Esophagus muscularis mucosa (tissue), 4 donors: Measurements from ENCODE around the gene VSNL1. TPM values are rescaled to one million over a fixed set of nuclear protein-coding genes. Genes with fewer than 3 reads are reported as not detected.

Experiments
- DNase-seq: peaks from one replicate; pipeline ENCODE4 v3.0.0-alpha.2; 2017; ENCODE audit errors: extremely low spot score
- H3K27ac ChIP-seq, 4 donors: fragments of 200-600 bp; sonication (generic); replicated peaks in 1 of 4; 1 replicate in 3 of 4; 2 replicates in 1 of 4; pipeline ENCODE4 v1.5.1; 2016 to 2019; ENCODE audit warnings: mild to moderate bottlenecking in 1 of 4
- H3K27me3 ChIP-seq, 4 donors: fragments of 200-600 bp; sonication (generic); one replicate each; pipeline versions ENCODE4 v1.5.1 to v1.6.0; 2016 to 2019
- H3K36me3 ChIP-seq, 4 donors: fragments of 200-600 bp; sonication (generic); one replicate each; pipeline ENCODE4 v1.5.1; 2016 to 2019
- H3K4me1 ChIP-seq, 4 donors: fragments of 200-600 bp; sonication (generic); one replicate each; pipeline ENCODE4 v1.5.1; 2016 to 2019
- H3K4me3 ChIP-seq, 4 donors: fragments of 200-600 bp; sonication (generic); 1 replicate in 2 of 4; 2 replicates in 2 of 4; pipeline ENCODE4 v1.5.1; 2016 to 2019; ENCODE audit warnings: mild to moderate bottlenecking in 4 of 4, moderate library complexity in 1 of 4
- H3K9me3 ChIP-seq, 4 donors: fragments of 200-600 bp; sonication (generic); 1 replicate in 3 of 4; 2 replicates in 1 of 4; pipeline ENCODE4 v1.5.1; 2016 to 2019
- EP300 ChIP-seq: sonication (generic); formaldehyde crosslinking; IDR thresholded peaks from one replicate; pipeline ENCODE4 v1.6.1; 2017; ENCODE audit warnings: antibody characterized with exemption
- POLR2A ChIP-seq: fragments of 450-650 bp; IDR thresholded peaks from one replicate; pipeline ENCODE4 v1.6.1; 2017; ENCODE audit warnings: antibody characterized with exemption, moderate library complexity, mild to moderate bottlenecking, low read depth
- POLR2AphosphoS5 ChIP-seq, 2 donors: sonication (generic); formaldehyde crosslinking; IDR thresholded peaks; one replicate each; pipeline ENCODE4 v1.6.1; 2017; ENCODE audit warnings: antibody characterized with exemption in 2 of 2
- WGBS: methylation state at CpG from one replicate; pipeline ENCODE4 v1.1.5; 2018; 5-methylcytosine and 5-hydroxymethylcytosine counted together
- intact Hi-C: fragments of 100-400 bp; cut with DNase I; formaldehyde crosslinking; loops from one replicate; pipeline ENCODE4 v1.15.1; 2023
- total RNA-seq, 4 donors: library from RNA; depleted of rRNA; stranded (reverse); fragments of >200 nt; gene quantifications; one replicate each; pipeline versions ENCODE4 v1.1.0 to v1.2.1, GENCODE V29; 2016
- TF ChIP-seq, protein P1 (sequence below), 3 experiments: fragments of 200-600 bp in 2 of 3; fragments of 450-650 bp in 1 of 3; sonication (generic) in 2 of 3; IDR thresholded peaks; one replicate each; pipeline ENCODE4 v1.5.1; 2017 to 2019; ENCODE audit warnings: antibody characterized with exemption in 3 of 3, mild to moderate bottlenecking in 2 of 3, moderate library complexity in 1 of 3

VSNL1 gene
- total RNA-seq, 4 donors from 2014 or later, result 0.17 to 4.6 (median 2.1) TPM; not detected in 1

- Histone ChIP-seq H3K27ac (no peak overlapping the region), H3K4me1 (peaks cover 10 to 24% (median 18%) of the 10 kb centered on the region in 4 donors), H3K27me3 (no peaks in the 10 kb centered on the region), H3K9me3 (no peaks in the 10 kb centered on the region), H3K36me3 (no peaks in the 10 kb centered on the region), H3K4me3 (no peak overlapping the region)
- intact Hi-C loops, result no loop called here
- TF ChIP-seq, protein P1, sequence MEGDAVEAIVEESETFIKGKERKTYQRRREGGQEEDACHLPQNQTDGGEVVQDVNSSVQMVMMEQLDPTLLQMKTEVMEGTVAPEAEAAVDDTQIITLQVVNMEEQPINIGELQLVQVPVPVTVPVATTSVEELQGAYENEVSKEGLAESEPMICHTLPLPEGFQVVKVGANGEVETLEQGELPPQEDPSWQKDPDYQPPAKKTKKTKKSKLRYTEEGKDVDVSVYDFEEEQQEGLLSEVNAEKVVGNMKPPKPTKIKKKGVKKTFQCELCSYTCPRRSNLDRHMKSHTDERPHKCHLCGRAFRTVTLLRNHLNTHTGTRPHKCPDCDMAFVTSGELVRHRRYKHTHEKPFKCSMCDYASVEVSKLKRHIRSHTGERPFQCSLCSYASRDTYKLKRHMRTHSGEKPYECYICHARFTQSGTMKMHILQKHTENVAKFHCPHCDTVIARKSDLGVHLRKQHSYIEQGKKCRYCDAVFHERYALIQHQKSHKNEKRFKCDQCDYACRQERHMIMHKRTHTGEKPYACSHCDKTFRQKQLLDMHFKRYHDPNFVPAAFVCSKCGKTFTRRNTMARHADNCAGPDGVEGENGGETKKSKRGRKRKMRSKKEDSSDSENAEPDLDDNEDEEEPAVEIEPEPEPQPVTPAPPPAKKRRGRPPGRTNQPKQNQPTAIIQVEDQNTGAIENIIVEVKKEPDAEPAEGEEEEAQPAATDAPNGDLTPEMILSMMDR (IDR thresholded peaks at IDR 0.05), result no peak
- TF ChIP-seq POLR2AphosphoS5 (IDR thresholded peaks at IDR 0.05) (no peak), EP300 (no peak), POLR2A (no peak)
- 100% methylated on average over 1 of the region's 1 CpG for WGBS
- DNase-seq, result no peak
These were observed 75.3 kb downstream of the VSNL1 start for GRCh38 chr2:17615728-17616351.

DNA sequence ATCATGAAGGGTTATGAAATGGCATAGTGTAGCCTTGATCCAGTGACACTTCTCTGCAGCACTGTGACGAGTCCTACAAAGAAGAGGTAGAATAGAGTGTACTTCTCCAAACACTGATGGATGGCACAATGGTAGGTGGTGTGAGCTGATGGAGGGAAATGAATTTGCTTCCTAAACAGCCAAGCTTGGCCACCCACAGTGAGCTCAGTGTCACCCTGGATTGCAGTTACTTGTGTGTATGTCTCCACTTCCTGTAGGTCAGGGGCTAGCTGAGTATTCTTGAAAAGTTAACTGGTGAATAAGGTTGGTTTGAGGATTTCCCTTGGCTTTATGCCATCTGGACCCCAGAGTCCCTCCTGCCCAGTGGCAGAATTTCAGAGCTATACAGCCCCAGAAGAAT is 75.9 kb downstream of the VSNL1 start:
- H3K27me3 ChIP-seq, result no peaks in the 10 kb centered on the region
- 100% methylated on average over 1 of the region's 1 CpG for WGBS
- H3K9me3 ChIP-seq, result no peaks in the 10 kb centered on the region
- intact Hi-C loops, result no loop called here
- no peak overlapping the region for H3K4me3 ChIP-seq
- H3K27ac ChIP-seq, result no peak overlapping the region
- no peaks in the 10 kb centered on the region for H3K36me3 ChIP-seq
- H3K4me1 ChIP-seq, result peaks cover 13 to 29% (median 23%) of the 10 kb centered on the region in 4 donors
- TF ChIP-seq, protein P1 (IDR thresholded peaks at IDR 0.05), result no peak
- TF ChIP-seq POLR2A, result no peak
- TF ChIP-seq POLR2AphosphoS5 (IDR thresholded peaks at IDR 0.05), result no peak
- no peak for TF ChIP-seq EP300
- no peak for DNase-seq

- H3K36me3 ChIP-seq, result no peaks in the 10 kb centered on the region
- TF ChIP-seq EP300 (no peak), POLR2AphosphoS5 (IDR thresholded peaks at IDR 0.05) (no peak), POLR2A (no peak)
- TF ChIP-seq, protein P1 (IDR thresholded peaks at IDR 0.05), result no peak
- intact Hi-C loops, result no loop called here
- no peaks in the 10 kb centered on the region for H3K27me3 ChIP-seq
- no peak overlapping the region for H3K27ac ChIP-seq
- H3K4me1 ChIP-seq, result peaks cover 13 to 33% (median 26%) of the 10 kb centered on the region in 4 donors
- no peaks in the 10 kb centered on the region for H3K9me3 ChIP-seq
- H3K4me3 ChIP-seq, result no peak overlapping the region
- no peak for DNase-seq
- WGBS, result 100% methylated on average over 5 of the region's 5 CpGs
These were observed 77.0 kb downstream of the VSNL1 start for GRCh38 chr2:17617516-17617915.

- DNase-seq, result no peak
- 73% methylated on average over 1 of the region's 1 CpG for WGBS
- intact Hi-C loops, result no loop called here
- Histone ChIP-seq H3K9me3 (no peaks in the 10 kb centered on the region), H3K4me3 (no peak overlapping the region), H3K4me1 (peaks cover 13 to 33% (median 26%) of the 10 kb centered on the region in 4 donors), H3K36me3 (no peaks in the 10 kb centered on the region), H3K27ac (no peak overlapping the region), H3K27me3 (no peaks in the 10 kb centered on the region)
- TF ChIP-seq, protein P1 (IDR thresholded peaks at IDR 0.05), result no peak
- no peak for TF ChIP-seq POLR2A
These were observed 77.5 kb downstream of the VSNL1 start for GRCh38 chr2:17617955-17618354.

- intact Hi-C loops, result no loop called here
- Histone ChIP-seq H3K4me1 (peaks cover 13 to 29% (median 24%) of the 10 kb centered on the region in 4 donors), H3K4me3 (no peak overlapping the region), H3K27ac (peak overlapping the region in 1 of 4 donors; percentile 36), H3K9me3 (no peaks in the 10 kb centered on the region), H3K36me3 (no peaks in the 10 kb centered on the region), H3K27me3 (no peaks in the 10 kb centered on the region)
- TF ChIP-seq POLR2AphosphoS5 (IDR thresholded peaks at IDR 0.05) (no peak), EP300 (no peak), POLR2A (no peak)
- TF ChIP-seq, protein P1 (IDR thresholded peaks at IDR 0.05), result no peak
- 51% methylated on average over 4 of the region's 6 CpGs for WGBS
- no peak for DNase-seq
These were observed 79.8 kb downstream of the VSNL1 start for GRCh38 chr2:17620280-17620679.
